Loucy (cell line): Measurements from ENCODE around the gene DUSP9.

ENCODE experiments used
- EZH2phosphoT487 ChIP-seq: fragments of 200-600 bp; IDR thresholded peaks from 2 replicates; pipeline ENCODE4 v1.6.1; 2018; ENCODE audit warnings: antibody characterized with exemption, mild to moderate bottlenecking, moderate library complexity, borderline replicate concordance
- TF ChIP-seq, protein P1 (sequence below): fragments of 200-600 bp; sonication (generic); conservative IDR thresholded peaks from 2 replicates; pipeline ENCODE4 v1.5.1; 2014; ENCODE audit warnings: mild to moderate bottlenecking, antibody characterized with exemption, low read length

DNA sequence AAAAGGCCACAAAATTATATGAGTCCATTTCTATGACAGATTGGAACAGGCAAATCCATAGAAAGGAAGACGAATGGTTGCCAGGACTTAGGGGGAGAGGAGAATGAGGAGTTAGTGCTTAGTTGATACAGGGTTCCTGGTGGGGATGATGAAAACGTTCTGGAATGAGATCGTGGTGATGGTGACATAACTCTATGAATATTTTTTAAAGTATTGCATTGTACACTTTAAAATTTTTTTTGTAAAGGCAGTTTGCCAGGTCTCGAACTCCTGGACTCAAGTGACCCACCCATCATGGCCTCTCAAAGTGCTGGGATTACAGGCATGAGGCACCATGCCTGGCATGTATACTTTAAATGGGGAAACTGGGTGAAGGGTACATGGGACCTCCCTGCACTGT is 38.2 kb upstream of the DUSP9 start:
- TF ChIP-seq, protein P1, sequence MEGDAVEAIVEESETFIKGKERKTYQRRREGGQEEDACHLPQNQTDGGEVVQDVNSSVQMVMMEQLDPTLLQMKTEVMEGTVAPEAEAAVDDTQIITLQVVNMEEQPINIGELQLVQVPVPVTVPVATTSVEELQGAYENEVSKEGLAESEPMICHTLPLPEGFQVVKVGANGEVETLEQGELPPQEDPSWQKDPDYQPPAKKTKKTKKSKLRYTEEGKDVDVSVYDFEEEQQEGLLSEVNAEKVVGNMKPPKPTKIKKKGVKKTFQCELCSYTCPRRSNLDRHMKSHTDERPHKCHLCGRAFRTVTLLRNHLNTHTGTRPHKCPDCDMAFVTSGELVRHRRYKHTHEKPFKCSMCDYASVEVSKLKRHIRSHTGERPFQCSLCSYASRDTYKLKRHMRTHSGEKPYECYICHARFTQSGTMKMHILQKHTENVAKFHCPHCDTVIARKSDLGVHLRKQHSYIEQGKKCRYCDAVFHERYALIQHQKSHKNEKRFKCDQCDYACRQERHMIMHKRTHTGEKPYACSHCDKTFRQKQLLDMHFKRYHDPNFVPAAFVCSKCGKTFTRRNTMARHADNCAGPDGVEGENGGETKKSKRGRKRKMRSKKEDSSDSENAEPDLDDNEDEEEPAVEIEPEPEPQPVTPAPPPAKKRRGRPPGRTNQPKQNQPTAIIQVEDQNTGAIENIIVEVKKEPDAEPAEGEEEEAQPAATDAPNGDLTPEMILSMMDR = no peak
- no peak for TF ChIP-seq EZH2phosphoT487
